Spinal cord (tissue), 10 donors: Measurements from ENCODE around the gene MAX. TPM values are rescaled to one million over a fixed set of nuclear protein-coding genes. Genes with fewer than 3 reads are reported as not detected.

ENCODE experiments used
- DNase-seq, 6 donors: peaks; one replicate each; pipeline versions ENCODE4 v3.0.0 to v3.0.0-alpha.2; 2013 to 2015; ENCODE audit warnings: low spot score in 6 of 6, low read depth in 4 of 6
- H3K27ac ChIP-seq: one replicate; pipeline ENCODE4 v1.5.1; 2013; ENCODE audit warnings: low read depth, low read length, control low read depth
- H3K27me3 ChIP-seq: one replicate; pipeline ENCODE4 v1.6.1; 2013; ENCODE audit warnings: low read length; ENCODE audit not compliant: control insufficient read depth, insufficient read depth
- H3K36me3 ChIP-seq: one replicate; pipeline ENCODE4 v1.6.1; 2013; ENCODE audit warnings: low read length; ENCODE audit not compliant: control insufficient read depth, insufficient read depth
- H3K4me1 ChIP-seq: one replicate; pipeline ENCODE4 v1.6.1; 2013; ENCODE audit warnings: low read length; ENCODE audit not compliant: control insufficient read depth, insufficient read depth
- H3K4me3 ChIP-seq: one replicate; pipeline ENCODE4 v1.5.1; 2013; ENCODE audit warnings: low read depth, low read length, control low read depth
- H3K9me3 ChIP-seq: one replicate; pipeline ENCODE4 v1.6.1; 2013; ENCODE audit warnings: low read length; ENCODE audit not compliant: control insufficient read depth, insufficient read depth
- WGBS: methylation state at CpG from one replicate; pipeline ENCODE4 v1.1.5; 2013; ENCODE audit warnings: missing lambda C conversion rate; ENCODE audit not compliant: insufficient coverage; 5-methylcytosine and 5-hydroxymethylcytosine counted together
- polyA plus RNA-seq, 2 donors: library from polyadenylated mRNA; unstranded; fragments of 120-200 nt; gene quantifications; one replicate each; pipeline ENCODE4 v1.2.1, GENCODE V29; 2013; ENCODE audit not compliant: insufficient read length in 2 of 2
- total RNA-seq, 2 donors: library from RNA; depleted of rRNA in 1 of 2; stranded (reverse); fragments of 120-200 nt in 1 of 2; fragments of >200 nt in 1 of 2; gene quantifications; one replicate each; pipeline versions ENCODE4 v1.2.3 to v1.2.4, GENCODE V29; 2013 to 2014
- donor health status: healthy.

Gene MAX
- total and polyA plus RNA-seq, 4 donors = 48.2 to 76.7 (median 65.2) TPM

GRCh38 chr14:65107200-65107599 is 4.9 kb upstream of the MAX start:
- H3K27me3 ChIP-seq = no peaks in the 10 kb centered on the region
- H3K4me3 ChIP-seq = no peak overlapping the region
- no CpG with 5 or more reads among the region's 1 CpG for WGBS
- peaks cover 5% of the 10 kb centered on the region for H3K4me1 ChIP-seq
- no peaks in the 10 kb centered on the region for H3K36me3 ChIP-seq
- no peaks in the 10 kb centered on the region for H3K9me3 ChIP-seq
- DNase-seq = no peak
- no peak overlapping the region for H3K27ac ChIP-seq

GRCh38 chr14:65106736-65107135 is 4.4 kb upstream of the MAX start:
- Histone ChIP-seq H3K36me3 (no peaks in the 10 kb centered on the region), H3K27me3 (no peaks in the 10 kb centered on the region), H3K9me3 (no peaks in the 10 kb centered on the region), H3K4me3 (no peak overlapping the region), H3K4me1 (peaks cover 5% of the 10 kb centered on the region), H3K27ac (no peak overlapping the region)
- WGBS = no CpG with 5 or more reads among the region's 1 CpG
- no peak for DNase-seq

GRCh38 chr14:65106316-65106715 is 4.0 kb upstream of the MAX start:
- Histone ChIP-seq H3K9me3 (no peaks in the 10 kb centered on the region), H3K36me3 (no peaks in the 10 kb centered on the region), H3K4me3 (no peak overlapping the region), H3K27me3 (no peaks in the 10 kb centered on the region), H3K27ac (no peak overlapping the region), H3K4me1 (peaks cover 5% of the 10 kb centered on the region)
- WGBS = 97% methylated on average over 3 of the region's 4 CpGs
- DNase-seq = no peak

- Histone ChIP-seq H3K27me3 (no peaks in the 10 kb centered on the region), H3K27ac (no peak overlapping the region), H3K4me1 (peaks cover 5% of the 10 kb centered on the region), H3K36me3 (peaks cover 2% of the 10 kb centered on the region), H3K4me3 (no peak overlapping the region), H3K9me3 (no peaks in the 10 kb centered on the region)
- WGBS = no CpG with 5 or more reads among the region's 3 CpGs
- no peak for DNase-seq
Observed at GRCh38 chr14:65104791-65105190, 2.5 kb upstream of the MAX start.

- peaks cover 2% of the 10 kb centered on the region for H3K36me3 ChIP-seq
- peak overlapping the region; percentile 91 for H3K4me3 ChIP-seq
- no peaks in the 10 kb centered on the region for H3K27me3 ChIP-seq
- peak overlapping the region; percentile 61 for H3K27ac ChIP-seq
- peaks cover 5% of the 10 kb centered on the region for H3K4me1 ChIP-seq
- WGBS = 3% methylated on average over 16 of the region's 22 CpGs
- H3K9me3 ChIP-seq = no peaks in the 10 kb centered on the region
- DNase-seq = peak in 2 of 6 donors; percentile 20 to 54
Observed at GRCh38 chr14:65103150-65103760, 938 bp upstream of the MAX start.

GRCh38 chr14:65101631-65102440 is 481 bp downstream of the MAX start:
- peaks cover 5% of the 10 kb centered on the region for H3K4me1 ChIP-seq
- DNase-seq = no peak
- peak overlapping the region; percentile 80 for H3K27ac ChIP-seq
- WGBS = 0% methylated on average over 18 of the region's 66 CpGs
- H3K27me3 ChIP-seq = no peaks in the 10 kb centered on the region
- H3K4me3 ChIP-seq = peak overlapping the region; percentile 84
- H3K9me3 ChIP-seq = no peaks in the 10 kb centered on the region
- peaks cover 2% of the 10 kb centered on the region for H3K36me3 ChIP-seq

- Histone ChIP-seq H3K9me3 (no peaks in the 10 kb centered on the region), H3K27me3 (no peaks in the 10 kb centered on the region), H3K36me3 (peaks cover 2% of the 10 kb centered on the region), H3K27ac (no peak overlapping the region), H3K4me1 (peaks cover 9% of the 10 kb centered on the region), H3K4me3 (peak overlapping the region; percentile 84)
- no peak for DNase-seq
- WGBS = 50% methylated on average over 2 of the region's 6 CpGs
Observed at GRCh38 chr14:65100922-65101541, 1.3 kb downstream of the MAX start.

- H3K9me3 ChIP-seq = no peaks in the 10 kb centered on the region
- H3K27me3 ChIP-seq = no peaks in the 10 kb centered on the region
- no peak for DNase-seq
- no peak overlapping the region for H3K4me3 ChIP-seq
- WGBS = no CpG with 5 or more reads among the region's 2 CpGs
- H3K4me1 ChIP-seq = peaks cover 9% of the 10 kb centered on the region
- no peak overlapping the region for H3K27ac ChIP-seq
- peaks cover 5% of the 10 kb centered on the region for H3K36me3 ChIP-seq
Observed at GRCh38 chr14:65098586-65098985, 3.7 kb downstream of the MAX start.

GRCh38 chr14:65096323-65097089 is 5.8 kb downstream of the MAX start:
- no peaks in the 10 kb centered on the region for H3K9me3 ChIP-seq
- H3K4me3 ChIP-seq = no peak overlapping the region
- 43% methylated on average over 4 of the region's 6 CpGs for WGBS
- DNase-seq = peak in 2 of 6 donors; percentile 33 to 67
- H3K4me1 ChIP-seq = peaks cover 4% of the 10 kb centered on the region
- no peaks in the 10 kb centered on the region for H3K27me3 ChIP-seq
- H3K27ac ChIP-seq = peak overlapping the region; percentile 72
- peaks cover 7% of the 10 kb centered on the region for H3K36me3 ChIP-seq
